K562 (cell line): ENCODE results near the gene RGS3. TPM values are rescaled to one million over a fixed set of nuclear protein-coding genes. Genes with fewer than 3 reads are reported as not detected.

Experiments used
- CREM ChIP-seq: IDR thresholded peaks from 2 replicates; pipeline ENCODE4 v1.6.1; 2014; ENCODE audit warnings: antibody characterized with exemption, low read depth
- HMGN3 ChIP-seq: IDR thresholded peaks from 2 replicates; pipeline ENCODE4 v1.6.1; 2011; ENCODE audit warnings: borderline replicate concordance, low read depth, mild to moderate bottlenecking, mixed read lengths, low read length; ENCODE audit not compliant: insufficient read length; ENCODE audit errors: extremely low read depth
- LEF1 ChIP-seq: fragments of 450-650 bp; IDR thresholded peaks from 2 replicates; pipeline ENCODE4 v1.6.1; 2016; ENCODE audit warnings: mild to moderate bottlenecking
- NFATC3 ChIP-seq: fragments of 450-650 bp; IDR thresholded peaks from 2 replicates; pipeline ENCODE4 v1.6.1; 2017; ENCODE audit warnings: mild to moderate bottlenecking
- POLR3G ChIP-seq: IDR thresholded peaks from 2 replicates; pipeline ENCODE4 v1.6.1; 2011; ENCODE audit not compliant: insufficient read length, insufficient replicate concordance; ENCODE audit errors: extremely low read depth
- THRA ChIP-seq: fragments of 450-650 bp; IDR thresholded peaks from 2 replicates; pipeline ENCODE4 v1.6.1; 2017; ENCODE audit warnings: mild to moderate bottlenecking, moderate library complexity
- ZBTB26 ChIP-seq: fragments of 450-650 bp; formaldehyde crosslinking; IDR thresholded peaks from 2 replicates; pipeline ENCODE4 v1.4.0; 2022; ENCODE audit warnings: missing genetic modification characterization
- ZNF197 ChIP-seq: fragments of 200-800 bp; sonication (Bioruptor generic); IDR thresholded peaks from 2 replicates; pipeline ENCODE4 v1.6.1; 2016; ENCODE audit warnings: low read depth, missing genetic modification characterization, missing compliant biosample characterization
- ZNF232 ChIP-seq: sonication (generic); formaldehyde crosslinking; IDR thresholded peaks from 2 replicates; pipeline ENCODE4 v1.8.0; 2022; ENCODE audit warnings: mild to moderate bottlenecking, missing genetic modification reagents
- ZNF384 ChIP-seq: IDR thresholded peaks from 2 replicates; pipeline ENCODE4 v1.6.1; 2012; ENCODE audit warnings: low read depth, low read length, improper control_type of control experiment
- ZNF583 ChIP-seq: fragments of 250-450 bp; sonication (Bioruptor Pico); IDR thresholded peaks from 2 replicates; pipeline ENCODE4 v1.4.0; 2020
- ZNF668 ChIP-seq: fragments of 250-450 bp; sonication (Bioruptor Pico); IDR thresholded peaks from 2 replicates; pipeline ENCODE4 v1.8.0; 2022; ENCODE audit warnings: mild to moderate bottlenecking, inconsistent platforms
- polyA plus RNA-seq, 8 experiments: library from polyadenylated mRNA; depleted of rRNA in 4 of 8; stranded (reverse) in 5 of 8; unstranded in 3 of 8; fragments of >200 nt; fragmentation: Nextera tagmentation in 2 of 8; fragmentation: Illumina TruSeq in 1 of 8; extraction: Ambion mirVana in 2 of 8; extraction: Trizol in 1 of 8; gene quantifications; 2 replicates each; pipeline versions ENCODE4 v1.2.1 to v1.2.3, GENCODE V29; 2011 to 2014; ENCODE audit warnings: inconsistent platforms in 1 of 8, missing spikeins in 1 of 8
- total RNA-seq, 7 experiments: library from RNA; depleted of rRNA in 6 of 7; stranded (reverse); fragments of >200 nt in 6 of 7; fragmentation: Illumina TruSeq in 2 of 7; extraction: Trizol in 2 of 7; gene quantifications; 2 replicates each; pipeline versions ENCODE4 v1.2.1 to v1.2.3, GENCODE V29; 2011 to 2021; ENCODE audit warnings: low replicate concordance in 1 of 7

RGS3 gene
- total and polyA plus RNA-seq, 9 of the 15 experiments (the other 6 are each of a cell fraction or from before 2014, with no cell fraction given) = 0.08 to 2.9 (median 0.95) TPM

GRCh38 chr9:113524468-113524867 lies 60.9 kb downstream of the RGS3 start (continued):
- TF ChIP-seq ZBTB26 (CRISPR knock-in tag) (no peak), ZNF583 (CRISPR knock-in tag) (no peak), ZNF668 (CRISPR knock-in tag) (no peak), POLR3G (no peak), CREM (no peak), HMGN3 (no peak), NFATC3 (no peak), THRA (no peak), LEF1 (no peak), ZNF232 (CRISPR knock-in tag) (no peak), ZNF197 (CRISPR knock-in tag) (no peak), ZNF384 (no peak)
